Ecto neural progenitor cell (in vitro differentiated cells): ENCODE measurements around the gene RASSF3.
"Not testable (repeated sequence)": the region's sequence is repeated elsewhere in the genome, so short reads cannot be mapped to it uniquely, and the experiment has no call there.

Experiments used
- DNase-seq: peaks from one replicate; pipeline ENCODE4 v3.0.0-alpha.2; 2018; ENCODE audit warnings: low spot score

Gene RASSF3

GRCh38 chr12:64670019-64670418, 59.7 kb downstream of the RASSF3 start:
- DNase-seq: no peak

- DNase-seq: no peak
Observed at GRCh38 chr12:64670919-64671639, 60.8 kb downstream of the RASSF3 start.

- DNase-seq: no peak
Observed at GRCh38 chr12:64671681-64672080, 61.4 kb downstream of the RASSF3 start.

GRCh38 chr12:64672925-64673409, 62.7 kb downstream of the RASSF3 start:
- DNase-seq: no peak

- DNase-seq: no peak
Observed at GRCh38 chr12:64673490-64674169, 63.3 kb downstream of the RASSF3 start.

GRCh38 chr12:64674367-64674922, 64.2 kb downstream of the RASSF3 start:
- no peak for DNase-seq

- DNase-seq: no peak
Observed at GRCh38 chr12:64675795-64676194, 65.5 kb downstream of the RASSF3 start.

- no peak for DNase-seq
Observed at GRCh38 chr12:64678248-64678647, 68.0 kb downstream of the RASSF3 start.

GRCh38 chr12:64678835-64679234, 68.5 kb downstream of the RASSF3 start:
- DNase-seq: no peak

GRCh38 chr12:64679487-64680001, 69.2 kb downstream of the RASSF3 start:
- DNase-seq: no peak

- DNase-seq: no peak
Observed at GRCh38 chr12:64680235-64680634, 69.9 kb downstream of the RASSF3 start.

- no peak for DNase-seq
Observed at GRCh38 chr12:64681200-64682052, 71.1 kb downstream of the RASSF3 start.

- no peak for DNase-seq
Observed at GRCh38 chr12:64682572-64683277, 72.4 kb downstream of the RASSF3 start.

GRCh38 chr12:64683816-64684543, 73.7 kb downstream of the RASSF3 start:
- DNase-seq: no peak

GRCh38 chr12:64685050-64685449, 74.8 kb downstream of the RASSF3 start:
- DNase-seq: no peak

GRCh38 chr12:64685605-64686004, 75.3 kb downstream of the RASSF3 start:
- DNase-seq: no peak

- no peak for DNase-seq
Observed at GRCh38 chr12:64687816-64688215, 77.5 kb downstream of the RASSF3 start.

GRCh38 chr12:64688219-64688618, 77.9 kb downstream of the RASSF3 start:
- DNase-seq: no peak

GRCh38 chr12:64688715-64689114, 78.4 kb downstream of the RASSF3 start:
- no peak for DNase-seq

GRCh38 chr12:64690236-64690635, 79.9 kb downstream of the RASSF3 start:
- not testable (repeated sequence) for DNase-seq
